Measurements from ENCODE around the gene SH3D19. TPM values are rescaled to one million over a fixed set of nuclear protein-coding genes. Genes with fewer than 3 reads are reported as not detected.

SH3D19 gene, protein sequence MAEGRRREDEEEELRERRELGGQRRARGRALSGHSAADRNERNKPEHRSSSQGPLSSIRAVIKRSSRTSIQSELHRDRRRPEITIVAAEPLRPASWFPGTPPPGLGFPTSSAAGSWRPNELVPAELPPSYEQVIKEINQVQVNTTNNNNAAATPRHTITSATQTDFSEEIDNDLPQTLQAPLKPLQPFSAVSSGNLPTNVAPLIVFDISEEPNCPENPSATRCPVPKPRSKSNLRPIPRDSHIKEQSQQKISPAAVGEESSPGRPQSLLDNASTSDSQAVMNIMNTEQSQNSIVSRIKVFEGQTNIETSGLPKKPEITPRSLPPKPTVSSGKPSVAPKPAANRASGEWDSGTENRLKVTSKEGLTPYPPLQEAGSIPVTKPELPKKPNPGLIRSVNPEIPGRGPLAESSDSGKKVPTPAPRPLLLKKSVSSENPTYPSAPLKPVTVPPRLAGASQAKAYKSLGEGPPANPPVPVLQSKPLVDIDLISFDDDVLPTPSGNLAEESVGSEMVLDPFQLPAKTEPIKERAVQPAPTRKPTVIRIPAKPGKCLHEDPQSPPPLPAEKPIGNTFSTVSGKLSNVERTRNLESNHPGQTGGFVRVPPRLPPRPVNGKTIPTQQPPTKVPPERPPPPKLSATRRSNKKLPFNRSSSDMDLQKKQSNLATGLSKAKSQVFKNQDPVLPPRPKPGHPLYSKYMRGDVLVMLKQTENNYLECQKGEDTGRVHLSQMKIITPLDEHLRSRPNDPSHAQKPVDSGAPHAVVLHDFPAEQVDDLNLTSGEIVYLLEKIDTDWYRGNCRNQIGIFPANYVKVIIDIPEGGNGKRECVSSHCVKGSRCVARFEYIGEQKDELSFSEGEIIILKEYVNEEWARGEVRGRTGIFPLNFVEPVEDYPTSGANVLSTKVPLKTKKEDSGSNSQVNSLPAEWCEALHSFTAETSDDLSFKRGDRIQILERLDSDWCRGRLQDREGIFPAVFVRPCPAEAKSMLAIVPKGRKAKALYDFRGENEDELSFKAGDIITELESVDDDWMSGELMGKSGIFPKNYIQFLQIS
- total RNA-seq: 100 to 1,000 TPM in 2 of 7 donors, 10 to 100 TPM in 5; 44.0 to 117 (median 91.4) TPM
- polyA plus RNA-seq: 10 to 100 TPM; 66.1 to 97.9 TPM
- long read RNA-seq, donor 1, partial matches to known transcripts: 23 of 47 reads
- long read RNA-seq, donor 1, other reads (novel, unspliced or antisense): 24 of 47 reads
- long read RNA-seq, donor 2, partial matches to known transcripts: 14 of 14 reads
- long read RNA-seq, donor 2, other reads (novel, unspliced or antisense): 0 of 14 reads
- long read RNA-seq, donor 3, full-length matches to known transcripts: 67 of 180 reads
- long read RNA-seq, donor 3, partial matches to known transcripts: 32 of 180 reads
- long read RNA-seq, donor 3, other reads (novel, unspliced or antisense): 81 of 180 reads

DNA sequence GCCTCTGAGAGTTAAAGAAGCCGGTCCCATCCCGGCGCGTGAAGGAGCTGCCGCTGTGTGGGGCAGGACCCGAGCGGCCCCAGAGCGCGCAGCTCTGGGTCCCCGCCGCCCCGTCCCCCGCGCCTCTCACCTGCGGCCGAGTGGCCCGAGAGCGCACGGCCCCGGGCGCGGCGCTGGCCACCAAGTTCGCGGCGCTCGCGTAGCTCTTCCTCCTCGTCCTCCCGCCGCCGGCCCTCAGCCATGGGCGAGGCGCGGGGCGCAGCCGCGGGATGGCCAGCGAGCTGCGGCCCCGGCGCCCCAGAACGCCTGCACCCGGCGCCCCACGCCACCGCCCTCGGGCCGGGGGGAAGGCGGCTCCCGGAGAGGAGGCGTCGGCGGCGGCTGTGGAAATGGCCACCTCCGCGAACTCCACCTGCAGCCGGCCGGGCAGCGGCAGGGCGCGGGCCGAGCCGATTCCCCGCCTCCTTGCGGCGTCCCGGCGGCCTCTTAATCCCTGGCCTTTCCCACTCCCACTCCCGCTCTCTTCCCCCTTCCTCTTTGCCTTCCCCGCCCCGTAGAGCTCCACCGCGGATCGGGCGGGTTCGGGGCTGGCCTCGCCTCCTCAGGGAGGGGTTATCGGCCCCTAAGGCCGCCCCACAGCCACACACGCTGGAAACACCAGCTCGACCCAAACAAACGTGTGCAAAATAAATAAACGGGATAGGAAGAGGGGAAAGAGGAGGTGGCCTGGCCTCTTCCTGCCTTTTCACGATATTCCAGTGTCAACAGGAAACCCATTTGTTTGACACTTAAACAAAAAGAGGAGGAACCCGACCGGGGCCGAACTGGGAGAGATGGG is at the start of gene SH3D19:
Gene SH3D19, minus strand, starts transcription at position 495 of the 838 bp plus-strand sequence. Its CDS starts 253 bp downstream, at position 242.
- H3K4me1 ChIP-seq (ENCODE audit: insufficient read depth): peaks cover 11% of the 10 kb centered on the region
- no peaks in the 10 kb centered on the region for H3K36me3 ChIP-seq
- no peaks in the 10 kb centered on the region for H3K9me3 ChIP-seq
- DNase-seq: peak; percentile 68 to 81 (median 74)
- H3K27ac ChIP-seq: peak within 1 kb of the TSS; percentile 84 to 93
- peak within 1 kb of the TSS; percentile 80 for H3K4me3 ChIP-seq
- peak; percentile 48 for TF ChIP-seq POLR2A (IDR thresholded peaks at IDR 0.05)
- TF ChIP-seq, protein P1, sequence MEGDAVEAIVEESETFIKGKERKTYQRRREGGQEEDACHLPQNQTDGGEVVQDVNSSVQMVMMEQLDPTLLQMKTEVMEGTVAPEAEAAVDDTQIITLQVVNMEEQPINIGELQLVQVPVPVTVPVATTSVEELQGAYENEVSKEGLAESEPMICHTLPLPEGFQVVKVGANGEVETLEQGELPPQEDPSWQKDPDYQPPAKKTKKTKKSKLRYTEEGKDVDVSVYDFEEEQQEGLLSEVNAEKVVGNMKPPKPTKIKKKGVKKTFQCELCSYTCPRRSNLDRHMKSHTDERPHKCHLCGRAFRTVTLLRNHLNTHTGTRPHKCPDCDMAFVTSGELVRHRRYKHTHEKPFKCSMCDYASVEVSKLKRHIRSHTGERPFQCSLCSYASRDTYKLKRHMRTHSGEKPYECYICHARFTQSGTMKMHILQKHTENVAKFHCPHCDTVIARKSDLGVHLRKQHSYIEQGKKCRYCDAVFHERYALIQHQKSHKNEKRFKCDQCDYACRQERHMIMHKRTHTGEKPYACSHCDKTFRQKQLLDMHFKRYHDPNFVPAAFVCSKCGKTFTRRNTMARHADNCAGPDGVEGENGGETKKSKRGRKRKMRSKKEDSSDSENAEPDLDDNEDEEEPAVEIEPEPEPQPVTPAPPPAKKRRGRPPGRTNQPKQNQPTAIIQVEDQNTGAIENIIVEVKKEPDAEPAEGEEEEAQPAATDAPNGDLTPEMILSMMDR (IDR thresholded peaks at IDR 0.05): no peak
- intact Hi-C loops (cut with DNase I): loop anchor here in 2 of 4 donors (10.0 kb wide), 2 partner anchors 161 to 191 kb away; no protein-coding TSS in a partner anchor
- WGBS, 3 donors: 0 to 1% (median 1%) methylated on average over 49 to 88 of the region's 88 CpGs
- H3K27me3 ChIP-seq: no peaks in the 10 kb centered on the region

DNA sequence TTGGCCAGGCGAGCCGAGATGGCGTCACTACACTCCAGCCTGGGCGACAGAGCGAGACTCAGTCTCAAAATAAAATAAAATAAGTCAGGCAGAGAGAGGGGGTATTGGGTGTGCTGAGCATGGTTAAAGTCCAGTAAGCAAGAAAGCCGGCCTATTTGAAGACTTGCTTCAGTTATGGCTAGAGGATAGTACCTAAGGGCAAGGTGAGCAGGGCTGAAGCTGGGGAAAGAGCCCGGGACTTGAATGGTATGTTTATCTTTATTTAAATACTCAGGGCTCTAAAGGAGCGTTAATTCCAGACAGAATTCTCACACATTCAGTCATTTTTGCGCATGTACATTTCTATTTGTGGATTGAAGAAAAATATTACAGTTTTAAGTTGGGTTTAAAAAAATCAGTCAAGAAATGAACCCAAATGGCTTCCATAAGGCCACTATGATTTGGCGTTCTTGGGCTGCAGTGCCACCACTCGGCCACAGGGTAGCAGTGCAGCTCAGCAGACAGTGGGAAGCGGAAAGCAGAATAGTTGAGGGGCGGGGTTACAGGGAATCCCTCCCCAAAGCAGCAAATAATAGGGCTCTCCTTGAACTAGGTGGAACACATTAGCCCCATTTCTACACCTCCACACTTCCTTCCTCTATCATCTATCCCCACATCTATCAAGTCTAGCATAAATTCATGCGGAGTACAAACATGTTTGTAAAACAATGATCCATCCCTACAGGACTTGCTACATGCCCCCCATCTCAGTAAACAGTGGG is 37.2 kb upstream of the SH3D19 start:
- H3K9me3 ChIP-seq: no peaks in the 10 kb centered on the region
- intact Hi-C loops (cut with DNase I): loop anchor here in 3 of 4 donors (2.0 to 10.0 kb wide), 3 partner anchors 245 to 248 kb away; no protein-coding TSS in a partner anchor
- no peaks in the 10 kb centered on the region for H3K36me3 ChIP-seq
- no peaks in the 10 kb centered on the region for H3K4me1 ChIP-seq (ENCODE audit: insufficient read depth)
- TF ChIP-seq POLR2A (IDR thresholded peaks at IDR 0.05): no peak
- TF ChIP-seq, protein P1 (IDR thresholded peaks at IDR 0.05): peak; percentile 72 to 94 (median 90)
- H3K27me3 ChIP-seq: no peaks in the 10 kb centered on the region
- peak; percentile 71 to 88 (median 85) for DNase-seq
- no peak overlapping the region for H3K27ac ChIP-seq
- H3K4me3 ChIP-seq: no peak overlapping the region
- WGBS, 3 donors: 42 to 51% (median 49%) methylated on average over 14 of the region's 14 CpGs

DNA sequence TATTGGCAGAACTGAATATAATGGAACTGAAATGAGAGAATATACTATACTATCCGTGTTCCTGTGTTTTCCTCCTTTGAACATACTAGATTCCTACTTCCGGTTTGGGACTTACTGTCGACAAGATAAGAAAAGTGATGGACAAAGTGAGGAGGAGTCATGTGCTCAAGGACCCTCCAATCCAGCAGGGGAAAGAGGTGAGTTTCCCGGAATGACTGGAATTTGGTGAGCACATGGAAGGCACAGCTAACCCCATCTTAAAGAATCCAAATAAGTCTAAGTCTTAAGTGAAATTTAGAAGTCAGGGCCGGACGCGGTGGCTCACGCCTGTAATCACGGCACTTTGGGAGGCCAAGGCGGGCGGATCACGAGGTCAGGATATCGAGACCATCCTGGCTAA is 36.6 kb upstream of the SH3D19 start:
- no peak for TF ChIP-seq EP300 (IDR thresholded peaks at IDR 0.05)
- no peak for TF ChIP-seq POLR2A (IDR thresholded peaks at IDR 0.05)
- TF ChIP-seq, protein P1 (IDR thresholded peaks at IDR 0.05): no peak
- intact Hi-C loops (cut with DNase I): loop anchor here in 3 of 4 donors (2.0 to 10.0 kb wide), 3 partner anchors 245 to 247 kb away; no protein-coding TSS in a partner anchor
- Histone ChIP-seq H3K9me3 (no peaks in the 10 kb centered on the region), H3K36me3 (no peaks in the 10 kb centered on the region), H3K27ac (no peak overlapping the region), H3K4me3 (no peak overlapping the region), H3K27me3 (no peaks in the 10 kb centered on the region), H3K4me1 (ENCODE audit: insufficient read depth) (no peaks in the 10 kb centered on the region)
- 87 to 95% (median 88%) methylated on average over 13 of the region's 13 CpGs for WGBS, 3 donors
- peak in 1 of 5 donors; percentile 36 for DNase-seq

All from ovary (tissue), 10 donors.